HEK293T (cell line): ENCODE data around the gene CCDC83.

Experiments used
- CTCF ChIA-PET: fragments of 350-600 bp; formaldehyde crosslinking; extraction: SDS; loops from one replicate; lab custom pipeline; 2021; ENCODE audit warnings: antibody characterized with exemption, inconsistent platforms; lab: Yijun Ruan, JAX
- POLR2A ChIA-PET: fragments of 350-600 bp; formaldehyde crosslinking; extraction: SDS; loops from one replicate; lab custom pipeline; 2020; ENCODE audit warnings: antibody characterized with exemption, inconsistent platforms; lab: Yijun Ruan, JAX
- DNase-seq: peaks from one replicate; pipeline ENCODE4 v3.0.0; 2012; ENCODE audit warnings: mixed read lengths; ENCODE audit errors: extremely low spot score
- ARNT ChIP-seq: fragments of 450-650 bp; IDR thresholded peaks from 2 replicates; pipeline ENCODE4 v1.6.1; 2017; ENCODE audit warnings: mild to moderate bottlenecking
- BHLHE40 ChIP-seq: fragments of 450-650 bp; IDR thresholded peaks from 2 replicates; pipeline ENCODE4 v1.6.1; 2016; ENCODE audit warnings: mild to moderate bottlenecking, moderate library complexity, borderline replicate concordance
- CTBP1 ChIP-seq: fragments of 450-650 bp; IDR thresholded peaks from 2 replicates; pipeline ENCODE4 v1.6.1; 2016; ENCODE audit warnings: borderline replicate concordance
- ELF4 ChIP-seq: fragments of 450-650 bp; IDR thresholded peaks from 2 replicates; pipeline ENCODE4 v1.6.1; 2017; ENCODE audit warnings: antibody characterized with exemption
- FOXA1 ChIP-seq: fragments of 450-650 bp; IDR thresholded peaks from 2 replicates; pipeline ENCODE4 v1.6.1; 2016; ENCODE audit warnings: mild to moderate bottlenecking
- FOXK2 ChIP-seq: fragments of 450-650 bp; IDR thresholded peaks from 2 replicates; pipeline ENCODE4 v1.6.1; 2016; ENCODE audit warnings: mild to moderate bottlenecking
- FOXM1 ChIP-seq: fragments of 450-650 bp; IDR thresholded peaks from 2 replicates; pipeline ENCODE4 v1.6.1; 2017; ENCODE audit warnings: mild to moderate bottlenecking, borderline replicate concordance
- HDGF ChIP-seq: fragments of 450-650 bp; IDR thresholded peaks from 2 replicates; pipeline ENCODE4 v1.6.1; 2017; ENCODE audit warnings: antibody characterized with exemption, borderline replicate concordance
- L3MBTL2 ChIP-seq: fragments of 450-650 bp; conservative IDR thresholded peaks from 2 replicates; pipeline ENCODE4 v1.6.1; 2016; ENCODE audit warnings: mild to moderate bottlenecking
- LEF1 ChIP-seq: fragments of 450-650 bp; IDR thresholded peaks from 2 replicates; pipeline ENCODE4 v1.6.1; 2017; ENCODE audit warnings: mild to moderate bottlenecking, borderline replicate concordance
- NFRKB ChIP-seq: fragments of 450-650 bp; IDR thresholded peaks from 2 replicates; pipeline ENCODE4 v1.6.1; 2016; ENCODE audit warnings: mild to moderate bottlenecking, moderate library complexity
- SP1 ChIP-seq: fragments of 450-650 bp; IDR thresholded peaks from 2 replicates; pipeline ENCODE4 v1.6.1; 2017
- SUZ12 ChIP-seq: fragments of 450-650 bp; IDR thresholded peaks from 2 replicates; pipeline ENCODE4 v1.6.1; 2016; ENCODE audit warnings: mild to moderate bottlenecking
- TARDBP ChIP-seq: fragments of 450-650 bp; IDR thresholded peaks from 2 replicates; pipeline ENCODE4 v1.6.1; 2016
- ZNF384 ChIP-seq: fragments of 450-650 bp; IDR thresholded peaks from 2 replicates; pipeline ENCODE4 v1.6.1; 2016
- TF ChIP-seq, protein P1 (sequence below): fragments of 450-650 bp; IDR thresholded peaks from 2 replicates; pipeline ENCODE4 v1.6.1; 2016

The CCDC83 gene

DNA sequence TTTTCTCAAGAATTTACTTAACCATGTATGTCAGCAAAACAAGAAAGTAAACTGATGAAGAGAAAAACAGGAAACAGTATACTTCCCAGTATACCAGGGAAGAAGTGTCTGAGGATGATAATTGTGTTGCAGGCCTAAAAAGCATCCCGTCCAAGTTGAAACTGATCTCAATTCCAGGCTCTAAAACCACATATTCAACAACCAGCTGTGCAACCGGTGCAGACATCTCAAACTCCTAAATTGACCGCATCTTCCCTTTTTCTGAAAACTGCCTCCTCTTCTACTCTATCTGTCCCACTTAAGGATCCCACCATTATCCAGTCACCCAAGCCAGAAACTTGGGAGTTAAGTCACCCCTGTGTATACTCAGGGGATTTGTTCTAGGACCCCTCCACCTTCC is 47.2 kb downstream of the CCDC83 start:
- ChIA-PET POLR2A (no interaction called here), CTCF (no interaction called here)

DNA sequence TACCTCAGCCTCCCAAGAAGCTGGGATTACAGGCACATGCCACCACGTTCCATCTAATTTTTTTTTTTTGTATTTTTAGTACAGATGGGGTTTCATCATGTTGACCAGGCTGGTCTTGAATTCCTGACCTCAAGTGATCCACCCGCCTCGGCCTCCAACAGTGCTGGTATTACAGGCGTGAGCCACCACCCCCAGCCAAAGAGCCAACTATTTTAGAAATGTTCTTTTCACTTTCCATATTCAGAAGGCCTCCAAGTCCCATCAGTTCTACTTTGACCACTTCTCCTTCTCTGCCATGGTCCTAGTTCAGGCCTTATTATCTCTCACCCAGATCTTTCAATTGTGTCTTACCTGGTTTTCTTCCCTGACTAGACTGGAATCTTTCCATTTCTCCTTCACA is 48.2 kb downstream of the CCDC83 start:
- CTCF ChIA-PET, result no interaction called here
- no peak for DNase-seq
- TF ChIP-seq BHLHE40 (no peak), ARNT (no peak), ELF4 (no peak), HDGF (no peak), NFRKB (no peak), FOXK2 (no peak), SUZ12 (no peak)
- TF ChIP-seq, protein P1, sequence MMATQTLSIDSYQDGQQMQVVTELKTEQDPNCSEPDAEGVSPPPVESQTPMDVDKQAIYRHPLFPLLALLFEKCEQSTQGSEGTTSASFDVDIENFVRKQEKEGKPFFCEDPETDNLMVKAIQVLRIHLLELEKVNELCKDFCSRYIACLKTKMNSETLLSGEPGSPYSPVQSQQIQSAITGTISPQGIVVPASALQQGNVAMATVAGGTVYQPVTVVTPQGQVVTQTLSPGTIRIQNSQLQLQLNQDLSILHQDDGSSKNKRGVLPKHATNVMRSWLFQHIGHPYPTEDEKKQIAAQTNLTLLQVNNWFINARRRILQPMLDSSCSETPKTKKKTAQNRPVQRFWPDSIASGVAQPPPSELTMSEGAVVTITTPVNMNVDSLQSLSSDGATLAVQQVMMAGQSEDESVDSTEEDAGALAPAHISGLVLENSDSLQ, result no peak
- POLR2A ChIA-PET, result no interaction called here

More for the DNA sequence above, 47.2 kb downstream of the CCDC83 start:
- DNase-seq, result no peak
- TF ChIP-seq ZNF384 (no peak), CTBP1 (no peak), BHLHE40 (no peak), HDGF (no peak), SUZ12 (no peak), LEF1 (no peak), ARNT (no peak), TARDBP (no peak), ELF4 (no peak)

DNA sequence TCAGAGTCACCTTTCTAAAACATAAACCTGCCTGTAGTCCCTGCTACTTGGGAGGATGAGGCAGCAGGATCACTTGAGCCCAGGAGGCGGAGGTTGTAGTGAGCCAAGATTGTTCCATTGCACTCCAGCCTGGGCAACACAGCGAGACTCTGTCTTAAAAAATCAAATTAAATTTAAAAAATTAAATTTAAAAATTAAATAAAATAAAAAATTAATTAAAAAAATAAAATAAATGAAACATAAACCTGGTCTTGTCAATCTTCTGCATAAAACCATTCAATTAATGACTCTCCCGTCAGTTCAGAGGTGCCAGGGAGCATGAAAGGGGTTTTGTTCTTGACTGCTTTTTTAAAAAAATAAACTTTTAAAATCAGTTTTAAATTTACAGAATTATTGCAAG is 48.6 kb downstream of the CCDC83 start:
- no peak for DNase-seq
- ChIA-PET CTCF (no interaction called here), POLR2A (no interaction called here)
- no peak for TF ChIP-seq NFRKB
- no peak for TF ChIP-seq ARNT
- TF ChIP-seq ELF4, result no peak
- no peak for TF ChIP-seq ZNF384
- no peak for TF ChIP-seq TARDBP
- TF ChIP-seq CTBP1, result no peak
- TF ChIP-seq L3MBTL2, result no peak
- TF ChIP-seq FOXM1, result no peak
- no peak for TF ChIP-seq FOXK2
- no peak for TF ChIP-seq BHLHE40

DNA sequence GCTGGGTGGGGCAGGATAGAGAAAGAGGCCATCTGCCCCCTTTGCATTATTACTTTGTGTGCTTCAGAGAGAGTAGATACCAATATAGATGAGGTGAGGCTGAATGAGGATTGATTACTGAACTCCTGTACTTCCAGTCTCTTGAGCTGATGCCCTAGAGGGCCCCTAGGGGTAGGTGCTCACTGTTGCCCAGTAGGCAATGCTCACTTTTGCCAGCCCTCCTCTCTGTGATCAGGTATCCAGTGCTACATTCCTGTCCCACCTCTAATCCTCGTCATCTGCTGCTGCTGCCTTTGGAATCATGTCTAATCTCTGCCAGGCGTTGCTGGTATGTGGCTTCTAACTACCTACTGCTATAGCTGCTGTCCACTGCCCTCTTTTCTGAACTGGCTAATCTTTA is 57.2 kb downstream of the CCDC83 start:
- TF ChIP-seq, protein P1, result no peak
- TF ChIP-seq ELF4 (no peak), L3MBTL2 (no peak), FOXA1 (no peak), FOXM1 (no peak), NFRKB (no peak), ARNT (no peak), ZNF384 (no peak), BHLHE40 (no peak), LEF1 (no peak), TARDBP (no peak), HDGF (no peak), FOXK2 (no peak), CTBP1 (no peak)
- POLR2A ChIA-PET, result no interaction called here
- CTCF ChIA-PET, result no interaction called here
- DNase-seq, result no peak

DNA sequence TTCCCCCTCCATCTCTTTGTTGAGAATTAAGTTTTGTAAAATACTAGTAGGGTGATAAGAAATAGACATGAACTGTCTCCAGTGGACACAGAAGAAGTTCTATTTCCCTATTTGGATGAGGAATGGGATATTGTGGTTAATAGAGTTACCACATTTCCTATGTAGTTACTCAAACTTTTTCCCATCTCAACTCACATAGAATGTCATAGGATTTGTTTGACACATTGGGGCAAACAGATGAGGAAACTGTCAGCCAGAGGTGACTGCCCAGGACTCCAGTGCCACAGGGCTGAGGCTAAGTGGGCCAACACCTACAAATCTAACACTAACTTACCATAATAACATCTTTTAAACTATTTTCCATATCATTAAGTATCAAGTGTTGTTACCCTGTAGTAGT is 58.3 kb downstream of the CCDC83 start:
- TF ChIP-seq ARNT (no peak), TARDBP (no peak), FOXA1 (no peak), FOXM1 (no peak), SP1 (no peak), ZNF384 (no peak), L3MBTL2 (no peak), CTBP1 (no peak), FOXK2 (no peak), ELF4 (no peak), BHLHE40 (no peak), SUZ12 (no peak), NFRKB (no peak), LEF1 (no peak), HDGF (no peak)
- TF ChIP-seq, protein P1, result no peak
- ChIA-PET POLR2A (no interaction called here), CTCF (no interaction called here)
- DNase-seq, result no peak

DNA sequence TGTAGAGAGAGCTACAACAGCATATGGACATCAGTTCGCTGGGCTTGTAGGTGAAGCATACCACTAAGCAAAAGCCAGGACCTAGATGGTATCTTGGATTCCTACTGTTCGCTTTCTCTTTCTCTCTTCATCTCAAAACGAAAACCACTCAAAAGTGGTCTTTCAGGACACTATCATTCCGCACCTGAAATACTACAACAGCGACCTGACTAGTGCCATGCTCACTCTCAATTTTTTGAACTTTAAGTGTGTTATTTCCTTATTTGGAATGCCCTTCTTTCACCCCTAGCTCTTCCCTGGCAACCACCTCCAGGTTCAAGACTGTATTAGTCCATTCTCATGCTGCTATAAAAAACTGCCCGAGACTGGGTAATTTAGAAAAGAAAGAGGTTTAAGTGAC is 59.2 kb downstream of the CCDC83 start:
- CTCF ChIA-PET, result no interaction called here
- no peak for TF ChIP-seq FOXA1
- no peak for TF ChIP-seq L3MBTL2
- no peak for TF ChIP-seq HDGF
- TF ChIP-seq ELF4, result no peak
- no peak for TF ChIP-seq TARDBP
- TF ChIP-seq SUZ12, result no peak
- no peak for TF ChIP-seq LEF1
- no peak for TF ChIP-seq ZNF384
- TF ChIP-seq CTBP1, result no peak
- no peak for DNase-seq
- POLR2A ChIA-PET, result no interaction called here
